Uterus (tissue), 4 donors: ENCODE measurements around the gene TGDS. TPM values are rescaled to one million over a fixed set of nuclear protein-coding genes. Genes with fewer than 3 reads are reported as not detected.

Source experiments
- DNase-seq, 2 donors: peaks; one replicate each; pipeline ENCODE4 v3.0.0-alpha.2; 2019 to 2020
- H3K27ac ChIP-seq, 2 donors: fragments of 200-600 bp; sonication (generic); 1 replicate in 1 of 2; 2 replicates in 1 of 2; pipeline ENCODE4 v1.5.1; 2016 to 2018
- H3K27me3 ChIP-seq, 2 donors: fragments of 200-600 bp; sonication (generic); one replicate each; pipeline ENCODE4 v1.5.1; 2018 to 2019; ENCODE audit warnings: control low read depth in 1 of 2
- H3K36me3 ChIP-seq, 2 donors: fragments of 200-600 bp; sonication (generic); one replicate each; pipeline ENCODE4 v1.5.1; 2019; ENCODE audit warnings: control low read depth in 1 of 2
- H3K4me1 ChIP-seq, 2 donors: fragments of 200-600 bp; sonication (generic); one replicate each; pipeline ENCODE4 v1.5.1; 2018 to 2019; ENCODE audit warnings: control low read depth in 1 of 2
- H3K4me3 ChIP-seq, 2 donors: fragments of 200-600 bp; sonication (generic); 1 replicate in 1 of 2; 2 replicates in 1 of 2; pipeline ENCODE4 v1.5.1; 2018 to 2019; ENCODE audit warnings: mild to moderate bottlenecking in 1 of 2
- H3K9me3 ChIP-seq, 2 donors: fragments of 200-600 bp; sonication (generic); one replicate each; pipeline ENCODE4 v1.5.1; 2019; ENCODE audit warnings: control low read depth in 1 of 2
- CTCF ChIP-seq, 4 experiments: fragments of 200-600 bp in 2 of 4; fragments of 450-650 bp in 2 of 4; sonication (generic) in 2 of 4; IDR thresholded peaks; one replicate each; pipeline ENCODE4 v1.5.1; 2016 to 2019; ENCODE audit warnings: antibody characterized with exemption in 4 of 4, mild to moderate bottlenecking in 2 of 4, moderate library complexity in 1 of 4
- POLR2A ChIP-seq, 2 donors: fragments of 450-650 bp; IDR thresholded peaks; one replicate each; pipeline ENCODE4 v1.6.1; 2016; ENCODE audit warnings: antibody characterized with exemption in 2 of 2, mild to moderate bottlenecking in 1 of 2, moderate library complexity in 1 of 2
- intact Hi-C: fragments of 100-400 bp; cut with DNase I; formaldehyde crosslinking; loops from one replicate; pipeline ENCODE4 v1.15.1; 2023; ENCODE audit warnings: low total_unique reads
- total RNA-seq, 4 donors: library from RNA; depleted of rRNA in 3 of 4; stranded (reverse); fragments of >200 nt in 3 of 4; gene quantifications; one replicate each; pipeline versions ENCODE4 v1.1.0 to v1.2.4, GENCODE V29; 2014 to 2023
- donor health status: DM: yes; HTN: yes; CAD: no.

Gene TGDS
- total RNA-seq, 4 donors from 2014 or later, result 10.2 to 29.7 (median 14.7) TPM

GRCh38 chr13:94525781-94526180, 70.2 kb downstream of the TGDS start:
- no peak for TF ChIP-seq POLR2A (IDR thresholded peaks at IDR 0.05)
- Histone ChIP-seq H3K4me3 (no peak overlapping the region), H3K9me3 (no peaks in the 10 kb centered on the region)

GRCh38 chr13:94524407-94524806, 71.5 kb downstream of the TGDS start:
- intact Hi-C loops, result no loop called here
- no peaks in the 10 kb centered on the region for H3K9me3 ChIP-seq
- DNase-seq, result no peak
- no peaks in the 10 kb centered on the region for H3K27me3 ChIP-seq
- TF ChIP-seq POLR2A (IDR thresholded peaks at IDR 0.05), result no peak
- no peak for TF ChIP-seq CTCF (IDR thresholded peaks at IDR 0.05)
- H3K4me1 ChIP-seq, result no peaks in the 10 kb centered on the region
- H3K27ac ChIP-seq, result no peak overlapping the region
- H3K4me3 ChIP-seq, result no peak overlapping the region
- no peaks in the 10 kb centered on the region for H3K36me3 ChIP-seq

More at GRCh38 chr13:94525781-94526180, 70.2 kb downstream of the TGDS start:
- no peaks in the 10 kb centered on the region for H3K36me3 ChIP-seq
- no peak for DNase-seq
- no peak overlapping the region for H3K27ac ChIP-seq
- H3K4me1 ChIP-seq, result no peaks in the 10 kb centered on the region
- intact Hi-C loops, result no loop called here
- H3K27me3 ChIP-seq, result no peaks in the 10 kb centered on the region

Other genes starting within 250 kb of the TGDS start
- under 1 TPM in 3 of 4 donors, not detected in 1; 0.76 to 0.91 (median 0.88) TPM for gene DCT, start 116.5 kb downstream of the TGDS start, total RNA-seq
- 10 to 100 TPM in 1 of 4 donors, 1 to 10 TPM in 3; 3.6 to 24.9 (median 7.7) TPM for gene GPR180, start 5.7 kb upstream of the TGDS start, total RNA-seq
- gene SOX21, start 116.4 kb upstream of the TGDS start, total RNA-seq, result under 1 TPM in 1 of 4 donors, not detected in 3; 0.07 TPM